Urinary bladder (tissue), 4 donors: ENCODE measurements around the gene ELOB. TPM values are rescaled to one million over a fixed set of nuclear protein-coding genes. Genes with fewer than 3 reads are reported as not detected.

Experiments used
- DNase-seq: peaks from one replicate; pipeline ENCODE4 v3.0.0-alpha.2; 2015; ENCODE audit errors: extremely low spot score
- H3K27ac ChIP-seq: one replicate; pipeline ENCODE4 v1.5.1; 2013; ENCODE audit warnings: low read depth, mild to moderate bottlenecking, moderate library complexity
- H3K36me3 ChIP-seq: one replicate; pipeline ENCODE4 v1.6.1; 2013; ENCODE audit warnings: mild to moderate bottlenecking, moderate library complexity; ENCODE audit not compliant: insufficient read depth
- H3K4me1 ChIP-seq: one replicate; pipeline ENCODE4 v1.6.1; 2013; ENCODE audit warnings: mild to moderate bottlenecking, moderate library complexity; ENCODE audit not compliant: insufficient read depth
- H3K4me3 ChIP-seq: one replicate; pipeline ENCODE4 v1.5.1; 2013; ENCODE audit warnings: low read depth, low read length
- WGBS: extraction: QIAGEN DNeasy Blood & Tissue Kit; methylation state at CpG from one replicate; pipeline ENCODE4 v1.1.7; 2013; 5-methylcytosine and 5-hydroxymethylcytosine counted together
- polyA plus RNA-seq: library from polyadenylated mRNA; stranded (reverse); fragments of 200-250 nt; gene quantifications from one replicate; pipeline ENCODE4 v1.2.3, GENCODE V29; 2013
- total RNA-seq: library from RNA; depleted of rRNA; stranded (reverse); fragments of >200 nt; gene quantifications from one replicate; pipeline ENCODE4 v1.2.3, GENCODE V29; 2014
- donor health status: healthy with polysubstance abuse.
- donor health status: healthy.

The ELOB gene
- total and polyA plus RNA-seq, 2 donors: 62.9 to 399 TPM

GRCh38 chr16:2749476-2749875 is 27.6 kb downstream of the ELOB start:
- H3K36me3 ChIP-seq: no peaks in the 10 kb centered on the region
- no peak overlapping the region for H3K27ac ChIP-seq
- WGBS: 97% methylated on average over 5 of the region's 5 CpGs
- H3K4me3 ChIP-seq: no peak overlapping the region
- H3K4me1 ChIP-seq: peaks cover 2% of the 10 kb centered on the region
- no peak for DNase-seq

GRCh38 chr16:2748757-2749455 is 28.2 kb downstream of the ELOB start:
- 89% methylated on average over 7 of the region's 7 CpGs for WGBS
- no peak overlapping the region for H3K4me3 ChIP-seq
- DNase-seq: no peak
- H3K27ac ChIP-seq: no peak overlapping the region
- H3K36me3 ChIP-seq: no peaks in the 10 kb centered on the region
- H3K4me1 ChIP-seq: no peaks in the 10 kb centered on the region

- WGBS: 82% methylated on average over 9 of the region's 9 CpGs
- H3K4me3 ChIP-seq: no peak overlapping the region
- no peak for DNase-seq
- H3K36me3 ChIP-seq: no peaks in the 10 kb centered on the region
- H3K4me1 ChIP-seq: no peaks in the 10 kb centered on the region
- no peak overlapping the region for H3K27ac ChIP-seq
Observed at GRCh38 chr16:2745961-2746360, 31.1 kb downstream of the ELOB start.

- no peak for DNase-seq
- 70% methylated on average over 15 of the region's 15 CpGs for WGBS
- H3K4me3 ChIP-seq: no peak overlapping the region
- no peaks in the 10 kb centered on the region for H3K4me1 ChIP-seq
- H3K27ac ChIP-seq: no peak overlapping the region
- H3K36me3 ChIP-seq: no peaks in the 10 kb centered on the region
Observed at GRCh38 chr16:2745116-2745890, 31.8 kb downstream of the ELOB start.

- Histone ChIP-seq H3K27ac (no peak overlapping the region), H3K4me1 (no peaks in the 10 kb centered on the region), H3K36me3 (no peaks in the 10 kb centered on the region), H3K4me3 (no peak overlapping the region)
- 89% methylated on average over 6 of the region's 6 CpGs for WGBS
- no peak for DNase-seq
Observed at GRCh38 chr16:2744711-2745110, 32.4 kb downstream of the ELOB start.

- H3K4me1 ChIP-seq: no peaks in the 10 kb centered on the region
- no peaks in the 10 kb centered on the region for H3K36me3 ChIP-seq
- H3K27ac ChIP-seq: no peak overlapping the region
- H3K4me3 ChIP-seq: no peak overlapping the region
- 88% methylated on average over 19 of the region's 19 CpGs for WGBS
- no peak for DNase-seq
Observed at GRCh38 chr16:2743007-2743810, 33.9 kb downstream of the ELOB start.

- DNase-seq: no peak
Observed at GRCh38 chr16:2742323-2743006, 34.6 kb downstream of the ELOB start.

GRCh38 chr16:2741168-2741567 is 35.9 kb downstream of the ELOB start:
- no peak for DNase-seq
- Histone ChIP-seq H3K27ac (no peak overlapping the region), H3K4me1 (no peaks in the 10 kb centered on the region), H3K36me3 (no peaks in the 10 kb centered on the region), H3K4me3 (no peak overlapping the region)
- WGBS: 88% methylated on average over 4 of the region's 4 CpGs

More at GRCh38 chr16:2742323-2743006, 34.6 kb downstream of the ELOB start:
- no peaks in the 10 kb centered on the region for H3K4me1 ChIP-seq
- no peaks in the 10 kb centered on the region for H3K36me3 ChIP-seq
- no peak overlapping the region for H3K4me3 ChIP-seq
- no peak overlapping the region for H3K27ac ChIP-seq
- WGBS: 93% methylated on average over 12 of the region's 12 CpGs

- 87% methylated on average over 6 of the region's 6 CpGs for WGBS
Observed at GRCh38 chr16:2740476-2740875, 36.6 kb downstream of the ELOB start.

GRCh38 chr16:2739625-2740430 is 37.3 kb downstream of the ELOB start:
- Histone ChIP-seq H3K27ac (no peak overlapping the region), H3K4me3 (no peak overlapping the region), H3K36me3 (no peaks in the 10 kb centered on the region), H3K4me1 (no peaks in the 10 kb centered on the region)
- DNase-seq: no peak
- 56% methylated on average over 8 of the region's 8 CpGs for WGBS

More at GRCh38 chr16:2740476-2740875, 36.6 kb downstream of the ELOB start:
- Histone ChIP-seq H3K4me3 (no peak overlapping the region), H3K4me1 (no peaks in the 10 kb centered on the region), H3K36me3 (no peaks in the 10 kb centered on the region), H3K27ac (no peak overlapping the region)
- DNase-seq: no peak

GRCh38 chr16:2738615-2739014 is 38.5 kb downstream of the ELOB start:
- H3K27ac ChIP-seq: no peak overlapping the region
- no peaks in the 10 kb centered on the region for H3K36me3 ChIP-seq
- WGBS: 60% methylated on average over 5 of the region's 5 CpGs
- no peak overlapping the region for H3K4me3 ChIP-seq
- no peaks in the 10 kb centered on the region for H3K4me1 ChIP-seq
- no peak for DNase-seq

GRCh38 chr16:2737895-2738418 is 39.1 kb downstream of the ELOB start:
- 73% methylated on average over 7 of the region's 7 CpGs for WGBS
- no peak overlapping the region for H3K4me3 ChIP-seq
- no peaks in the 10 kb centered on the region for H3K4me1 ChIP-seq
- no peak overlapping the region for H3K27ac ChIP-seq
- no peaks in the 10 kb centered on the region for H3K36me3 ChIP-seq
- no peak for DNase-seq
